Measurements from ENCODE around the gene RFC2.
"Not testable (repeated sequence)": the region's sequence is repeated elsewhere in the genome, so short reads cannot be mapped to it uniquely, and the experiment has no call there.

The RFC2 gene

GRCh38 chr7:74252893-74253292, 1.3 kb downstream of the RFC2 start:
- DNase-seq (ENCODE audit: low read depth in 2 of 2, low spot score in 1 of 2), result no peak

- not testable (repeated sequence) for DNase-seq (ENCODE audit: low read depth in 2 of 2, low spot score in 1 of 2)
Observed at GRCh38 chr7:74249058-74249457, 5.1 kb downstream of the RFC2 start.

- DNase-seq (ENCODE audit: low read depth in 2 of 2, low spot score in 1 of 2), result no peak
Observed at GRCh38 chr7:74248156-74248555, 6.0 kb downstream of the RFC2 start.

GRCh38 chr7:74246497-74246896, 7.7 kb downstream of the RFC2 start:
- no peak for DNase-seq (ENCODE audit: low read depth in 2 of 2, low spot score in 1 of 2)

GRCh38 chr7:74242122-74242443, 12.1 kb downstream of the RFC2 start:
- no peak for DNase-seq (ENCODE audit: low read depth in 2 of 2, low spot score in 1 of 2)

GRCh38 chr7:74240482-74240881, 13.7 kb downstream of the RFC2 start:
- no peak for DNase-seq (ENCODE audit: low read depth in 2 of 2, low spot score in 1 of 2)

- no peak for DNase-seq (ENCODE audit: low read depth in 2 of 2, low spot score in 1 of 2)
Observed at GRCh38 chr7:74236284-74236683, 17.9 kb downstream of the RFC2 start.

- DNase-seq (ENCODE audit: low read depth in 2 of 2, low spot score in 1 of 2), result no peak
Observed at GRCh38 chr7:74235518-74236268, 18.5 kb downstream of the RFC2 start.

- no peak for DNase-seq (ENCODE audit: low read depth in 2 of 2, low spot score in 1 of 2)
Observed at GRCh38 chr7:74233655-74234285, 20.4 kb downstream of the RFC2 start.

GRCh38 chr7:74231232-74231590, 23.0 kb downstream of the RFC2 start:
- DNase-seq (ENCODE audit: low read depth in 2 of 2, low spot score in 1 of 2), result no peak

- DNase-seq (ENCODE audit: low read depth in 2 of 2, low spot score in 1 of 2), result no peak
Observed at GRCh38 chr7:74230446-74231231, 23.6 kb downstream of the RFC2 start.

- DNase-seq (ENCODE audit: low read depth in 2 of 2, low spot score in 1 of 2), result no peak
Observed at GRCh38 chr7:74228951-74229900, 25.0 kb downstream of the RFC2 start.

GRCh38 chr7:74226633-74227032, 27.6 kb downstream of the RFC2 start:
- no peak for DNase-seq (ENCODE audit: low read depth in 2 of 2, low spot score in 1 of 2)

- no peak for DNase-seq (ENCODE audit: low read depth in 2 of 2, low spot score in 1 of 2)
Observed at GRCh38 chr7:74225400-74225799, 28.8 kb downstream of the RFC2 start.

- DNase-seq (ENCODE audit: low read depth in 2 of 2, low spot score in 1 of 2), result not testable (repeated sequence)
Observed at GRCh38 chr7:74224907-74225306, 29.3 kb downstream of the RFC2 start.

GRCh38 chr7:74224511-74224832, 29.7 kb downstream of the RFC2 start:
- DNase-seq (ENCODE audit: low read depth in 2 of 2, low spot score in 1 of 2), result no peak

- no peak for DNase-seq (ENCODE audit: low read depth in 2 of 2, low spot score in 1 of 2)
Observed at GRCh38 chr7:74223711-74224510, 30.3 kb downstream of the RFC2 start.

GRCh38 chr7:74222851-74223710, 31.1 kb downstream of the RFC2 start:
- DNase-seq (ENCODE audit: low read depth in 2 of 2, low spot score in 1 of 2), result no peak

GRCh38 chr7:74221713-74222112, 32.5 kb downstream of the RFC2 start:
- no peak for DNase-seq (ENCODE audit: low read depth in 2 of 2, low spot score in 1 of 2)

- no peak for DNase-seq (ENCODE audit: low read depth in 2 of 2, low spot score in 1 of 2)
Observed at GRCh38 chr7:74220229-74220628, 34.0 kb downstream of the RFC2 start.

All from stimulated activated CD8-positive, alpha-beta memory T cell treated with anti-CD3 and anti-CD28 coated beads, Interleukin-4, amount 100 ng/mL, for 4 hours (primary cell).